HG03108 (cell line): ENCODE data around the gene CATSPERZ.

Source experiments
- ATAC-seq: cut with Tn5 transposase; IDR thresholded peaks from one replicate; pipeline ENCODE4 v1.9.1; 2021; ENCODE audit warnings: moderate library complexity; ENCODE audit not compliant: unreplicated experiment

Gene CATSPERZ

GRCh38 chr11:64299847-64300648 is at the start of gene CATSPERZ:
Gene CATSPERZ, plus strand, starts transcription at chr11:64300358. Its CDS starts 53 bp downstream, at chr11:64300411.
- no peak for ATAC-seq

GRCh38 chr11:64250415-64251015 is 49.6 kb upstream of the CATSPERZ start:
- ATAC-seq = no peak

- peak; percentile 33 for ATAC-seq
These were observed 49.0 kb upstream of the CATSPERZ start, which contains the start of gene PLCB3 for GRCh38 chr11:64251016-64251752. Gene PLCB3, plus strand, starts transcription at chr11:64251530. Its CDS starts 120 bp downstream, at chr11:64251650.

- no peak for ATAC-seq
These were observed 48.5 kb upstream of the CATSPERZ start for GRCh38 chr11:64251753-64252002.

- no peak for ATAC-seq
These were observed 47.9 kb upstream of the CATSPERZ start for GRCh38 chr11:64252003-64252872.

GRCh38 chr11:64253043-64253442 is 47.1 kb upstream of the CATSPERZ start:
- no peak for ATAC-seq

- no peak for ATAC-seq
These were observed 46.7 kb upstream of the CATSPERZ start for GRCh38 chr11:64253481-64253880.

- no peak for ATAC-seq
These were observed 45.8 kb upstream of the CATSPERZ start for GRCh38 chr11:64254326-64254725.

GRCh38 chr11:64255135-64256128 is 44.7 kb upstream of the CATSPERZ start:
- ATAC-seq = no peak

- ATAC-seq = no peak
These were observed 43.9 kb upstream of the CATSPERZ start for GRCh38 chr11:64256300-64256699.

GRCh38 chr11:64258356-64258755 is 41.8 kb upstream of the CATSPERZ start:
- ATAC-seq = no peak

- ATAC-seq = no peak
These were observed 41.1 kb upstream of the CATSPERZ start for GRCh38 chr11:64258946-64259532.

GRCh38 chr11:64259533-64260067 is 40.6 kb upstream of the CATSPERZ start:
- ATAC-seq = no peak

GRCh38 chr11:64260147-64260708 is 39.9 kb upstream of the CATSPERZ start:
- ATAC-seq = no peak

GRCh38 chr11:64261556-64262080 is 38.5 kb upstream of the CATSPERZ start:
- no peak for ATAC-seq

- no peak for ATAC-seq
These were observed 37.7 kb upstream of the CATSPERZ start for GRCh38 chr11:64262271-64263002.

GRCh38 chr11:64263021-64263946 is 36.9 kb upstream of the CATSPERZ start:
- ATAC-seq = no peak
